Ishikawa (cell line): Measurements from ENCODE around the gene CFAP107.

Experiments
- CEBPB ChIP-seq: IDR thresholded peaks from 2 replicates; pipeline ENCODE4 v1.6.1; 2012
- CREB1 ChIP-seq: IDR thresholded peaks from 2 replicates; pipeline ENCODE4 v1.6.1; 2012; ENCODE audit warnings: low read depth
- EP300 ChIP-seq: IDR thresholded peaks from 2 replicates; pipeline ENCODE4 v1.6.1; 2012; ENCODE audit warnings: borderline replicate concordance
- FOXM1 ChIP-seq: IDR thresholded peaks from 2 replicates; pipeline ENCODE4 v1.6.1; 2012; ENCODE audit warnings: low read depth, borderline replicate concordance
- MAX ChIP-seq: IDR thresholded peaks from 2 replicates; pipeline ENCODE4 v1.6.1; 2012
- NFIC ChIP-seq: IDR thresholded peaks from 2 replicates; pipeline ENCODE4 v1.6.1; 2012
- RAD21 ChIP-seq: IDR thresholded peaks from 2 replicates; pipeline ENCODE4 v1.6.1; 2012; ENCODE audit warnings: low read depth
- REST ChIP-seq: IDR thresholded peaks from 2 replicates; pipeline ENCODE4 v1.6.1; 2012; ENCODE audit warnings: low read depth, mild to moderate bottlenecking
- TAF1 ChIP-seq: IDR thresholded peaks from 2 replicates; pipeline ENCODE4 v1.6.1; 2012; ENCODE audit warnings: low read depth, mild to moderate bottlenecking
- TCF12 ChIP-seq: IDR thresholded peaks from 2 replicates; pipeline ENCODE4 v1.6.1; 2012; ENCODE audit warnings: low read depth

GRCh38 chr1:12774801-12775345, 28.9 kb downstream of the CFAP107 start:
- TF ChIP-seq CEBPB (no peak), REST (no peak), CREB1 (no peak), RAD21 (no peak), TAF1 (no peak), FOXM1 (no peak), MAX (no peak), TCF12 (no peak), NFIC (no peak), EP300 (no peak)
